ENCODE results near the gene TMCO4. TPM values are rescaled to one million over a fixed set of nuclear protein-coding genes. Genes with fewer than 3 reads are reported as not detected.

Gene TMCO4
- total and polyA plus RNA-seq, 2 of the 8 experiments (the other 6 are each of a cell fraction or from before 2014, with no cell fraction given): 3.0 to 3.1 TPM

DNA sequence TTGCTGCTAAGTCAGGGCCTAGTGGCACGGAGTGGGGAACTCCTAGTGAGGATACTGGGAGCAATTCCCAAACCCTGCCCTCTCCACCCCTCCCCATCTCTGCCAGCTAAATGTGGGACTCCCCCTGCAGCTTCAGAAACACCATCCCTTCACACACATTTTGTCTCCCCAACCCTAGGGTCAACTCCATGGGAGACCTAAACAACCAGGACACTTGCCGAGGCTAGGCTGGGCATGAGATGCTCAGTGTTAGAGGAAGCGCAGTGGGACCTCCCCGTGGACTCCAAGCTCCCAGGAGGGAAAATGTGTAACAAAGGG is 13.9 kb upstream of the TMCO4 start:
- Histone ChIP-seq H2BK20ac (ENCODE audit: low read length) (no peak overlapping the region), H3K36me3 (ENCODE audit: control insufficient read depth in 2 of 4, insufficient read depth in 4 of 4, low read length in 3 of 4) (no peaks in the 10 kb centered on the region), H3K4me3 (ENCODE audit: extremely low read depth in 1 of 4, insufficient read depth in 2 of 4, low read depth in 3 of 4, low read length in 4 of 4) (no peak overlapping the region), H2AK5ac (ENCODE audit: low read depth, low read length) (no peak overlapping the region), H3K79me2 (ENCODE audit: control insufficient read depth in 1 of 2, insufficient read depth in 2 of 2, low read length in 2 of 2) (no peaks in the 10 kb centered on the region), H3K9me3 (ENCODE audit: insufficient read depth in 2 of 2, low read depth in 1 of 2, low read length in 1 of 2) (no peaks in the 10 kb centered on the region), H3K14ac (ENCODE audit: insufficient read length) (no peak overlapping the region), H3K23me2 (ENCODE audit: low read depth, low read length) (no peaks in the 10 kb centered on the region), H2BK120ac (replicated peaks; ENCODE audit: low read depth, low read length) (no peak overlapping the region), H3K4ac (replicated peaks; ENCODE audit: insufficient read length, low read depth, low read length) (no peak overlapping the region), H2AFZ (ENCODE audit: low read length) (no peak overlapping the region), H3K4me2 (ENCODE audit: insufficient read depth in 1 of 2, low read depth in 2 of 2, low read length in 2 of 2) (no peak overlapping the region), H3K18ac (ENCODE audit: extremely low read depth, low read length) (no peak overlapping the region), H2BK5ac (ENCODE audit: low read depth, low read length) (no peak overlapping the region), H4K5ac (ENCODE audit: insufficient read length, low read depth, low read length) (peak overlapping the region; percentile 5), H4K8ac (ENCODE audit: extremely low read depth, insufficient read depth, low read length) (no peak overlapping the region), H3K56ac (replicated peaks; ENCODE audit: insufficient read length, low read depth, low read length) (no peak overlapping the region), H3K27ac (ENCODE audit: low read depth, low read length) (no peak overlapping the region), H3K4me1 (replicated peaks in 1 of 4; ENCODE audit: control insufficient read depth in 3 of 4, insufficient read depth in 4 of 4, low read length in 3 of 4) (peaks cover 10 to 19% (median 11%) of the 10 kb centered on the region in 4 experiments), H4K91ac (replicated peaks; ENCODE audit: insufficient read length, low read length) (no peak overlapping the region), H3K9ac (replicated peaks in 1 of 4; ENCODE audit: extremely low read depth in 1 of 4, low read depth in 3 of 4, low read length in 3 of 4) (no peak overlapping the region), H3K23ac (ENCODE audit: insufficient read length) (no peak overlapping the region), H2BK12ac (ENCODE audit: low read depth, low read length) (no peak overlapping the region), H3K79me1 (ENCODE audit: low read depth, low read length) (no peaks in the 10 kb centered on the region), H3K27me3 (replicated peaks in 1 of 4; ENCODE audit: control insufficient read depth in 3 of 4, extremely low read depth in 1 of 4, insufficient read depth in 3 of 4, low read length in 3 of 4) (peaks cover 0 to 2% (median 0%) of the 10 kb centered on the region in 4 experiments; a peak in 1 of 7 replicates), H2BK15ac (ENCODE audit: low read length) (no peak overlapping the region), H4K20me1 (replicated peaks in 1 of 2; ENCODE audit: control insufficient read depth in 1 of 2, insufficient read depth in 2 of 2, low read length in 2 of 2) (no peaks in the 10 kb centered on the region)
- DNase-seq (ENCODE audit: low read depth in 1 of 2, low spot score in 2 of 2): no peak
- no peak for FAIRE-seq
- no peak for TF ChIP-seq RXRA (IDR thresholded peaks at IDR 0.05; ENCODE audit: insufficient read depth, low read depth, low read length)
- no peak for TF ChIP-seq POLR2A (IDR thresholded peaks at IDR 0.05; ENCODE audit: control extremely low read depth in 1 of 2, low read depth in 2 of 2, low read length in 2 of 2)
- no peak for TF ChIP-seq RNF2 (IDR thresholded peaks at IDR 0.05; ENCODE audit: borderline replicate concordance, low read depth, low read length, missing control alignments, poor library complexity, severe bottlenecking)
- no peak for TF ChIP-seq BACH1 (IDR thresholded peaks at IDR 0.05; ENCODE audit: low read length)
- TF ChIP-seq EP300 (IDR thresholded peaks at IDR 0.05; ENCODE audit: borderline replicate concordance in 1 of 2, low read depth in 2 of 2, low read length in 2 of 2): no peak
- no peak for TF ChIP-seq TBP (IDR thresholded peaks at IDR 0.05; ENCODE audit: low read depth, low read length)
- no peak for TF ChIP-seq CTBP2 (IDR thresholded peaks at IDR 0.05; ENCODE audit: borderline replicate concordance, insufficient read depth, insufficient read length, low read length)
- no peak for TF ChIP-seq KDM5A (IDR thresholded peaks at IDR 0.05; ENCODE audit: low read length)
- TF ChIP-seq RFX5 (IDR thresholded peaks at IDR 0.05; ENCODE audit: borderline replicate concordance, low read depth, low read length): no peak
- TF ChIP-seq SAP30 (IDR thresholded peaks at IDR 0.05; ENCODE audit: insufficient read depth, insufficient replicate concordance, low read length): no peak
- TF ChIP-seq SP4 (IDR thresholded peaks at IDR 0.05; ENCODE audit: low read length): no peak
- POLR2A ChIA-PET (ENCODE audit: partially characterized antibody): no interaction called here
- CTCF ChIA-PET (ENCODE audit: partially characterized antibody): interaction anchor here (0.7 to 1.7 kb wide), 7 partner anchors 9 to 136 kb away, joined by 3 to 9 read pairs (median 4); partner anchors contain the start of gene OTUD3
- 99% methylated on average over 4 of the region's 4 CpGs; no CpG with 5 or more reads in 1 of the 2 experiments for WGBS, 2 experiments (ENCODE audit: extremely low coverage in 1 of 2, insufficient coverage in 1 of 2, insufficient read length in 1 of 2, insufficient replicate concordance in 2 of 2, low coverage in 1 of 2, low lambda C conversion rate in 2 of 2, missing lambda C conversion rate in 1 of 2)

Data from H1 (cell line).